HepG2 (cell line): ENCODE data around the gene ZNF524. TPM values are rescaled to one million over a fixed set of nuclear protein-coding genes. Genes with fewer than 3 reads are reported as not detected.

ENCODE experiments used
- AHDC1 ChIP-seq: sonication (generic); formaldehyde crosslinking; IDR thresholded peaks from 2 replicates; pipeline ENCODE4 v1.5.1; 2020; ENCODE audit warnings: mild to moderate bottlenecking, missing genetic modification reagents, borderline replicate concordance
- AHR ChIP-seq: IDR thresholded peaks from 2 replicates; pipeline ENCODE4 v1.6.1; 2018; ENCODE audit warnings: missing genetic modification reagents, missing compliant biosample characterization
- CEBPG ChIP-seq: IDR thresholded peaks from 2 replicates; pipeline ENCODE4 v1.6.1; 2016
- NPAS2 ChIP-seq: sonication (generic); formaldehyde crosslinking; IDR thresholded peaks from 2 replicates; pipeline ENCODE4 v1.8.0; 2022; ENCODE audit warnings: mild to moderate bottlenecking, missing genetic modification reagents, borderline replicate concordance
- SMAD1 ChIP-seq: sonication (generic); formaldehyde crosslinking; IDR thresholded peaks from 2 replicates; pipeline ENCODE4 v1.4.0; 2020; ENCODE audit warnings: missing genetic modification reagents, low read depth, mild to moderate bottlenecking, borderline replicate concordance
- SMAD9 ChIP-seq: sonication (generic); formaldehyde crosslinking; IDR thresholded peaks from 2 replicates; pipeline ENCODE4 v1.5.1; 2020; ENCODE audit warnings: mild to moderate bottlenecking, missing genetic modification reagents
- SMARCC2 ChIP-seq: fragments of 450-650 bp; IDR thresholded peaks from 2 replicates; pipeline ENCODE4 v1.6.1; 2017; ENCODE audit warnings: antibody characterized with exemption, mild to moderate bottlenecking
- SOX13 ChIP-seq, 3 experiments: fragments of 450-650 bp in 1 of 3; sonication (generic) in 1 of 3; formaldehyde crosslinking in 1 of 3; IDR thresholded peaks in 2 of 3; conservative IDR thresholded peaks in 1 of 3; 2 replicates each; pipeline versions ENCODE4 v1.5.0 to v1.6.1; 2016 to 2020; ENCODE audit warnings: antibody characterized with exemption in 1 of 3, mild to moderate bottlenecking in 1 of 3, missing compliant biosample characterization in 1 of 3, missing genetic modification reagents in 1 of 3, moderate library complexity in 1 of 3
- SPEN ChIP-seq: sonication (generic); formaldehyde crosslinking; IDR thresholded peaks from 2 replicates; pipeline ENCODE4 v1.5.1; 2020; ENCODE audit warnings: low read depth, mild to moderate bottlenecking, missing genetic modification reagents
- TBX3 ChIP-seq: fragments of 450-650 bp; IDR thresholded peaks from 2 replicates; pipeline ENCODE4 v1.6.1; 2017; ENCODE audit warnings: antibody characterized with exemption, mild to moderate bottlenecking, inconsistent platforms, borderline replicate concordance
- ZNF12 ChIP-seq: sonication (generic); formaldehyde crosslinking; IDR thresholded peaks from 2 replicates; pipeline ENCODE4 v1.5.0; 2020; ENCODE audit warnings: missing genetic modification reagents
- ZNF143 ChIP-seq: sonication (generic); formaldehyde crosslinking; IDR thresholded peaks from 2 replicates; pipeline ENCODE4 v1.4.0; 2020; ENCODE audit warnings: missing genetic modification reagents
- ZNF354B ChIP-seq: sonication (generic); formaldehyde crosslinking; IDR thresholded peaks from 2 replicates; pipeline ENCODE4 v1.8.0; 2022; ENCODE audit warnings: mild to moderate bottlenecking, missing genetic modification reagents
- ZNF567 ChIP-seq: sonication (generic); formaldehyde crosslinking; IDR thresholded peaks from 2 replicates; pipeline ENCODE4 v1.8.1; 2023; ENCODE audit warnings: mild to moderate bottlenecking, missing genetic modification reagents, borderline replicate concordance
- ZNF687 ChIP-seq: sonication (generic); formaldehyde crosslinking; IDR thresholded peaks from 2 replicates; pipeline ENCODE4 v1.5.1; 2020; ENCODE audit warnings: mild to moderate bottlenecking, missing genetic modification reagents, moderate library complexity
- ZNF740 ChIP-seq: sonication (generic); formaldehyde crosslinking; IDR thresholded peaks from 2 replicates; pipeline ENCODE4 v1.4.0; 2020; ENCODE audit warnings: missing genetic modification reagents
- polyA plus RNA-seq, 8 experiments: library from polyadenylated mRNA; depleted of rRNA in 3 of 8; stranded (reverse) in 7 of 8; unstranded in 1 of 8; fragments of >200 nt; fragmentation: Illumina TruSeq in 4 of 8; extraction: Trizol in 4 of 8; gene quantifications; 2 replicates each; pipeline versions ENCODE4 v1.2.1 to v1.2.3, GENCODE V29; 2011 to 2016; ENCODE audit warnings: low read depth in 4 of 8, missing spikeins in 1 of 8, mixed read lengths in 1 of 8; ENCODE audit not compliant: insufficient read depth in 1 of 8
- total RNA-seq, 5 experiments: library from RNA; depleted of rRNA; stranded (reverse); fragments of >200 nt; fragmentation: Illumina TruSeq; extraction: Trizol; gene quantifications; 2 replicates each; pipeline ENCODE4 v1.2.3, GENCODE V29; 2016; ENCODE audit warnings: low read depth in 1 of 5
- TF ChIP-seq, protein P1 (sequence below): sonication (generic); formaldehyde crosslinking; IDR thresholded peaks from 2 replicates; pipeline ENCODE4 v1.8.0; 2022; ENCODE audit warnings: mild to moderate bottlenecking, missing genetic modification reagents, moderate library complexity
- TF ChIP-seq, protein P2 (sequence below): sonication (generic); formaldehyde crosslinking; IDR thresholded peaks from 2 replicates; pipeline ENCODE4 v1.4.0; 2020; ENCODE audit warnings: mild to moderate bottlenecking, missing genetic modification reagents

Gene ZNF524
- total and polyA plus RNA-seq, 2 of the 13 experiments (the other 11 are each of a cell fraction or from before 2014, with no cell fraction given): 3.2 to 4.6 TPM

DNA sequence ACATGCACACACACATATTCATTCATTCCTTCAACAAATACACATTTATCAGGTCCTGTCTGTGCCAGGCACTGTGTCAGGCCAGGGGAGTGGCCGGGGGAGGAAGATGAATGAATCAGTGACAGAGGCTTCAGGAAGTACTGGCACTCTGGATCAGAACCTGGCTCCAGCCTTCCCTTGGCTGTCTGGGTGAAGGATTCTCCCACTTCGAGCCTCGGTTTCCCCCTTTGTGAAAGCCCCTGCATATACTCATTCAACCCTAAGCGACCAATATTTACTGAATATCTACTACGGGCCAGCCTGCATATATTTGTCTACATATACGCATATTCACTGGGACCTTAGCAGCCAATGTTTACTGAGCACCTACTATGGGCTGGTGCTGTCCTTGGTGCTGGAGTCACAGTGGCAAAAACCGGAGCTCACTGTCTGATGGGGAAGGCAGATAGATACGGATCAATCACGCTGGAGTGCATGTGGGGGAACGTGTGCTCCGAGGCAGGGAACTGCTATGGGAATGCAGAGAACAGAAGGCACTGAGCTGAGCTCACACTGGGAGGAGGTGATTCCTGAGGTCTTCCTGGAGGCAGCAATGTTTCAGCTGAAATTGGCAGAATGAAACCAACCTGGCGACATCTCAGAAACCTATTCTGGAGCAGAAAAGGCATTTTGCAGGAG, 18.8 kb upstream of the ZNF524 start (continued):
- TF ChIP-seq AHDC1 (CRISPR knock-in tag) (no peak), ZNF687 (no peak), ZNF567 (CRISPR knock-in tag) (no peak), NPAS2 (no peak), SMARCC2 (no peak), ZNF12 (0 out of 2 replicates have a peak, but pooled peaks have one; percentile 27), ZNF740 (CRISPR knock-in tag) (no peak), SMAD9 (no peak), SPEN (CRISPR knock-in tag) (peak; percentile 55; the same call in 1 of the 2 replicates), SMAD1 (CRISPR knock-in tag) (no peak), AHR (CRISPR knock-in tag) (0 out of 2 replicates have a peak, but pooled peaks have one; percentile 56), ZNF143 (CRISPR knock-in tag) (no peak), SOX13 (IDR thresholded peaks at IDR 0.05) (no peak), SOX13 (CRISPR knock-in tag; conservative IDR thresholded peaks at IDR 0.05 in 1 of 2, IDR thresholded peaks at IDR 0.05 in 1 of 2) (no peak; a peak in 1 of 4 replicates), CEBPG (CRISPR knock-in tag) (no peak), ZNF354B (CRISPR knock-in tag) (no peak), TBX3 (no peak)
- TF ChIP-seq, protein P1, sequence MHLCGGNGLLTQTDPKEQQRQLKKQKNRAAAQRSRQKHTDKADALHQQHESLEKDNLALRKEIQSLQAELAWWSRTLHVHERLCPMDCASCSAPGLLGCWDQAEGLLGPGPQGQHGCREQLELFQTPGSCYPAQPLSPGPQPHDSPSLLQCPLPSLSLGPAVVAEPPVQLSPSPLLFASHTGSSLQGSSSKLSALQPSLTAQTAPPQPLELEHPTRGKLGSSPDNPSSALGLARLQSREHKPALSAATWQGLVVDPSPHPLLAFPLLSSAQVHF (CRISPR knock-in tag): peak; percentile 83
- TF ChIP-seq, protein P2, sequence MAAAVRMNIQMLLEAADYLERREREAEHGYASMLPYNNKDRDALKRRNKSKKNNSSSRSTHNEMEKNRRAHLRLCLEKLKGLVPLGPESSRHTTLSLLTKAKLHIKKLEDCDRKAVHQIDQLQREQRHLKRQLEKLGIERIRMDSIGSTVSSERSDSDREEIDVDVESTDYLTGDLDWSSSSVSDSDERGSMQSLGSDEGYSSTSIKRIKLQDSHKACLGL (CRISPR knock-in tag): peak; percentile 69; the same call in 1 of the 2 replicates
